Panc1 (cell line): ENCODE data around the gene HPRT1. TPM values are rescaled to one million over a fixed set of nuclear protein-coding genes. Genes with fewer than 3 reads are reported as not detected.

ENCODE experiments used
- ATAC-seq: fragments of 200-7000 bp; cut with Tn5 transposase; 2 replicates; pipeline ENCODE4 v1.9.1; 2020; ENCODE audit warnings: mild to moderate bottlenecking, moderate library complexity
- BruUV-seq: library from RNA; stranded (reverse); fragments of 400-500 nt; replicated peaks from 2 replicates; lab custom pipeline; 2021; lab: Mats Ljungman, UMichigan
- CTCF ChIA-PET: fragments of 300-600 bp; sonication (Branson Sonifier 250); formaldehyde crosslinking; loops from one replicate; lab custom pipeline; 2022; ENCODE audit warnings: antibody characterized with exemption; lab: Charles Lee
- POLR2A ChIA-PET: fragments of 300-600 bp; sonication (Branson Sonifier 250); formaldehyde crosslinking; loops from one replicate; lab custom pipeline; 2022; ENCODE audit warnings: antibody characterized with exemption; lab: Charles Lee
- DNase-seq: peaks from one replicate; pipeline ENCODE4 v3.0.0-alpha.2; 2010; ENCODE audit warnings: low read depth, low spot score
- H3K27ac ChIP-seq: 2 replicates; pipeline ENCODE4 v1.5.1; 2011; ENCODE audit warnings: mild to moderate bottlenecking, low read length, inconsistent platforms
- H3K27me3 ChIP-seq: fragments of 200-500 bp; sonication (Bioruptor generic); 2 replicates; pipeline ENCODE4 v1.6.0; 2014; ENCODE audit warnings: low read length, inconsistent platforms; ENCODE audit not compliant: control insufficient read depth, insufficient read depth
- H3K36me3 ChIP-seq: fragments of 200-500 bp; sonication (Bioruptor generic); 2 replicates; pipeline ENCODE4 v1.5.1; 2014; ENCODE audit warnings: inconsistent platforms, mild to moderate bottlenecking, low read length, moderate library complexity; ENCODE audit not compliant: control insufficient read depth, insufficient read depth
- H3K4me1 ChIP-seq: 2 replicates; pipeline ENCODE4 v1.5.1; 2011; ENCODE audit warnings: inconsistent platforms, mild to moderate bottlenecking, low read length, moderate library complexity; ENCODE audit not compliant: control insufficient read depth, insufficient read depth
- H3K4me3 ChIP-seq, 2 experiments: 2 replicates each; pipeline ENCODE4 v1.5.1; 2011 to 2012; ENCODE audit warnings: low read depth in 2 of 2, low read length in 2 of 2, mild to moderate bottlenecking in 2 of 2, inconsistent platforms in 1 of 2, moderate library complexity in 1 of 2
- H3K9me3 ChIP-seq: fragments of 200-500 bp; sonication (Bioruptor generic); 2 replicates; pipeline ENCODE4 v1.5.1; 2014; ENCODE audit warnings: low read depth, mild to moderate bottlenecking, inconsistent platforms, low read length, moderate library complexity; ENCODE audit not compliant: control insufficient read depth, insufficient read depth
- CTCF ChIP-seq: fragments of 450-650 bp; IDR thresholded peaks from 2 replicates; pipeline ENCODE4 v1.5.1; 2017; ENCODE audit warnings: mild to moderate bottlenecking
- POLR2AphosphoS5 ChIP-seq: IDR thresholded peaks from 2 replicates; pipeline ENCODE4 v1.6.1; 2012; ENCODE audit warnings: mild to moderate bottlenecking, low read depth, low read length, moderate library complexity
- REST ChIP-seq, 2 experiments: IDR thresholded peaks; 2 replicates each; pipeline ENCODE4 v1.6.1; 2011 to 2012; ENCODE audit warnings: low read depth in 2 of 2, control low read depth in 1 of 2, low read length in 1 of 2, mild to moderate bottlenecking in 1 of 2, moderate library complexity in 1 of 2; ENCODE audit not compliant: insufficient read depth in 1 of 2
- SIN3A ChIP-seq: IDR thresholded peaks from 2 replicates; pipeline ENCODE4 v1.6.1; 2012; ENCODE audit warnings: low read depth, mild to moderate bottlenecking, low read length, moderate library complexity, borderline replicate concordance; ENCODE audit not compliant: insufficient read depth
- TCF7L2 ChIP-seq: IDR thresholded peaks from 2 replicates; pipeline ENCODE4 v1.6.1; 2011; ENCODE audit warnings: mild to moderate bottlenecking, low read depth, low read length, inconsistent platforms
- in situ Hi-C: cut with HindIII; loops from 2 replicates; pipeline ENCODE4 v1.10.0; 2016; ENCODE audit warnings: low sequenced_read_pairs, low pct_unique_long_range_greater_than_20kb
- intact Hi-C: fragments of 100-400 bp; cut with micrococcal nuclease; formaldehyde crosslinking; loops from one replicate; pipeline ENCODE4 v1.10.0; 2022; ENCODE audit not compliant: unreplicated experiment
- total RNA-seq: library from RNA; stranded (reverse); gene quantifications from one replicate; pipeline ENCODE4 v1.2.1, GENCODE V29; 2021; ENCODE audit not compliant: unreplicated experiment

Gene HPRT1
- total RNA-seq, 1 experiment from 2014 or later = 77.1 TPM

GRCh38 chrX:134512566-134512965 lies 52.6 kb downstream of the HPRT1 start:
- in situ Hi-C loops (no loop called here), intact Hi-C loops (no loop called here)
- Histone ChIP-seq H3K27ac (no peak overlapping the region), H3K4me3 (no peak overlapping the region), H3K36me3 (no peaks in the 10 kb centered on the region), H3K9me3 (no peaks in the 10 kb centered on the region), H3K4me1 (no peaks in the 10 kb centered on the region), H3K27me3 (no peaks in the 10 kb centered on the region)
- BruUV-seq = no TSS peak
- ATAC-seq (0 out of 2 replicates have a peak, but pooled peaks have one; percentile 48), DNase-seq (no peak)
- TF ChIP-seq SIN3A (no peak), CTCF (no peak), POLR2AphosphoS5 (no peak), REST (IDR thresholded peaks at IDR 0.05; ENCODE audit: insufficient read depth in 1 of 2, low read depth in 2 of 2, low read length in 1 of 2) (no peak), TCF7L2 (no peak)
- POLR2A ChIA-PET = no interaction called here
- CTCF ChIA-PET = no interaction called here

DNA sequence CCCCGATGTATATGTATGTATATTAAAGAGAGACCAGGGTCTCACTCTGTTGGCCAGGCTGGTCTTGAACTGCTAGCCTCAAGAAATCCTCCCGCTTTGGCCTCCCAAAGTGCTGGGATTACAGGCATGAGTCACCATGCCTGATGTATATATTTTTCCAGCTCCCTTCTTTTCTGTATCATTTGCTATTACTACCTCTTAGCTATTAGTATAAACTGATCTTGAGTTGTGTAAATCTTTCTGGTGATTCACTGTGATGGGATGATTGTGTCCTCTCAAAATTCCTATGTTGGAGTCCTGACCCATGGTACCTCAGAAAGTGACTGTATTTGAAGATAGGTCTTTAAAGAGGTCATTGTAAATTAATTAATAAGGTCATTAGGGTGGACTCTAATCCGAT lies 53.1 kb downstream of the HPRT1 start:
- H3K9me3 ChIP-seq = no peaks in the 10 kb centered on the region
- H3K27ac ChIP-seq = no peak overlapping the region
- intact Hi-C loops (no loop called here), in situ Hi-C loops (no loop called here)
- CTCF ChIA-PET = no interaction called here
- H3K4me3 ChIP-seq = no peak overlapping the region
- no peak for TF ChIP-seq SIN3A
- no peak for TF ChIP-seq REST (IDR thresholded peaks at IDR 0.05; ENCODE audit: insufficient read depth in 1 of 2, low read depth in 2 of 2, low read length in 1 of 2)
- TF ChIP-seq POLR2AphosphoS5 = no peak
- POLR2A ChIA-PET = no interaction called here
- no peaks in the 10 kb centered on the region for H3K4me1 ChIP-seq
- BruUV-seq = no TSS peak
- ATAC-seq = no peak
- no peaks in the 10 kb centered on the region for H3K36me3 ChIP-seq
- DNase-seq = no peak
- no peaks in the 10 kb centered on the region for H3K27me3 ChIP-seq
